GM12891 (cell line): ENCODE measurements around the gene TMCO2.

Experiments used
- PAX5 ChIP-seq: IDR thresholded peaks from 2 replicates; pipeline ENCODE4 v1.6.1; 2011; ENCODE audit warnings: low read length, moderate library complexity, mild to moderate bottlenecking; ENCODE audit not compliant: insufficient read depth, severe bottlenecking
- POLR2A ChIP-seq: IDR thresholded peaks from 2 replicates; pipeline ENCODE4 v1.6.1; 2011; ENCODE audit warnings: low read depth, low read length, control low read depth
- POLR2AphosphoS5 ChIP-seq: IDR thresholded peaks from 2 replicates; pipeline ENCODE4 v1.6.1; 2011; ENCODE audit warnings: low read depth, low read length, control low read depth
- POU2F2 ChIP-seq: IDR thresholded peaks from 2 replicates; pipeline ENCODE4 v1.6.1; 2011; ENCODE audit warnings: low read depth, mild to moderate bottlenecking, control low read depth, low read length, moderate library complexity
- SPI1 ChIP-seq: IDR thresholded peaks from 2 replicates; pipeline ENCODE4 v1.6.1; 2011; ENCODE audit warnings: low read depth, low read length, control low read depth
- TAF1 ChIP-seq: IDR thresholded peaks from 2 replicates; pipeline ENCODE4 v1.6.1; 2011; ENCODE audit warnings: low read depth, low read length, control low read depth

DNA sequence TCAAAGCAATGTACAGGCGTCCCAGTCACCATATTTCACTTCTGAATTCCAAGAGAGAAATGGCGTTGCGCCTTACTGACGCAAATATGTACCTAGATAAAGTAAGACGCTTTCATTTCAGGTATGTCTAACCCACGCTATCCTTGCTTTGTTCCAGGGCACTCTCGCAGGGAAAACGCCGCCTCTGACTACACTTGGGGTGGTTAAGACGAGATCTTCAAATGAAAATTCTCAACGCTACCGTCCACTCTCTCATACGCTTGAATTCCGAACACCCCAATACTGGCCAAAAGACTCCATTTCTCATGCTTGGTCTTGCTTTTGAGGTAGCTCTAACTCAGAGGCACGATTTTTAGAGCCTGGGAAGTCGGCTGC is 9.6 kb downstream of the TMCO2 start:
- TF ChIP-seq TAF1 (no peak), POLR2AphosphoS5 (no peak), POLR2A (peak; percentile 75), SPI1 (no peak), POU2F2 (no peak), PAX5 (no peak)
